ENCODE results near the gene KLK4.

DNA sequence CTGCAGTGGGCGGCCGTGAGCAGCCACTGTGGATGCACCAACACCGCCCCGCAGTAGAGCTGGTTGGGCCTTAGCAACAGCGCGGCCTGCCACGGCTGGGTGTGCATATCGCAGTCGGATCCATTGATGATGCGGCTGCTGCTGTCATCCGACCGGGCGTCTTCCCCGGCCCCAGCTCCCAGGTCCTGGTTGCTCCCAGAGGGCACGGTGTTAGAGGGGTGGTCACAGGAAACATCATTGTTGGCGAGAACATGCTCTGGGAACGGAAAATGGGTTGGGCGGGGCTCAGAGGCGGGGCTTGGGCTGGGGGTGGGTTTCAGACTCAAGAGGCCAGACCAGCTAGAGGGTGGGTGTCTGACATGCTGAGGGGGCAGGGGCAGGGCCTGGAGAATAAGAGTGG, 38.7 kb upstream of the KLK4 start:
- TF ChIP-seq, protein P1, sequence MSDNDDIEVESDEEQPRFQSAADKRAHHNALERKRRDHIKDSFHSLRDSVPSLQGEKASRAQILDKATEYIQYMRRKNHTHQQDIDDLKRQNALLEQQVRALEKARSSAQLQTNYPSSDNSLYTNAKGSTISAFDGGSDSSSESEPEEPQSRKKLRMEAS (IDR thresholded peaks at IDR 0.05), result no peak
- no peak for TF ChIP-seq HNF4G (IDR thresholded peaks at IDR 0.05)
